HT-29 (cell line): ENCODE data around the gene MRPL36. TPM values are rescaled to one million over a fixed set of nuclear protein-coding genes. Genes with fewer than 3 reads are reported as not detected.

Source experiments
- DNase-seq: peaks from one replicate; pipeline ENCODE4 v3.0.0-alpha.2; 2015; ENCODE audit warnings: low spot score
- total RNA-seq: library from RNA; depleted of rRNA; stranded (reverse); fragments of >200 nt; shearing (Covaris generic); gene quantifications from 2 replicates; pipeline ENCODE4 v1.2.3, GENCODE V29; 2014; rRNA removed

Gene MRPL36
- total RNA-seq, 1 experiment from 2014 or later: 140 TPM

DNA sequence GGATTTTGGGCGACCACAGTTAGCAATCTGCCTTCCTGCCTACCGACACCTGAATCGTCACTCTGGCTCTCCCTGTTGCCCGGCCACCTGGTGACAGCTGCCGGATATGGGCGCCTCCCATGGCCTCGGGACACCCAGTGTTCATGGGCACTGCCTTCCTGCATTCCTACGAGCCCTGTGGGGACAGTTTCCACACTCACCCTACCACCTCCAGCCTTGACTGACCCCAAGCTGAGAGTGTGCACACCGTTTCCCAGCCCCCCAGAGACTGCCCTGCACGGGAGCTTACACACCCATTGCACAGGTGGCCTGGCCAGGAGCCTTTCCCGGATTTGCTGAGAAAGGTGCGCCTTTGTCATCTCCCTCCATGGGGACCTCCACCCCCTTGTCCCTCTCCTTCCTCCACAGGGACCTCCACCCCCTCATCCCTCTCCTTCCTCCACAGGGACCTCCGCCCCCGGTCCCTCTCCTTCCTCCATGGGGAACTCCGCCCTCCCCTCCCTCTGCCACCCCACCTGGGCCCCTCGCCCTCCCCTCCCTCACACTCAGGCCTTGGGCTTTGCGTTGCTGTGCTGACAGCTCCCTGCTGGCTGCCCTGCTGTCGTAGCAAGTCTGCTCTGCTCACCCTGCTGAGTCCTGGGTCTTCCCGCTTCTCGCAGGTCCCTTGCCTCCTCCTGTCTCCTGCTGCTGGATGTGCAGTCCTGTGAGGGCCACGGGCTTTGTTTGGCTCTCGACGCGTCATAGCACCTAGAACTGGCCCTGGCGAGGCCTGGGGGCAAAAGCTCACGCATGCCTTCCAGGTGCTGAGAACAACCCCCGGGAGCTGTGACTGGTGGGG is 48.4 kb downstream of the MRPL36 start:
- DNase-seq: peak; percentile 34

GRCh38 chr5:1750469-1750868 is 49.2 kb downstream of the MRPL36 start:
- no peak for DNase-seq

GRCh38 chr5:1749346-1750124 is 50.1 kb downstream of the MRPL36 start:
- DNase-seq: no peak

- no peak for DNase-seq
Observed at GRCh38 chr5:1748845-1749244, 50.8 kb downstream of the MRPL36 start.

Other genes with a start within 250 kb of the MRPL36 start
- 110 and 146 TPM in 2 replicates for gene NDUFS6, start 1.6 kb upstream of the MRPL36 start, total RNA-seq
- not detected in 2 replicates for gene IRX4, start 83.1 kb upstream of the MRPL36 start, total RNA-seq